Adrenal gland (tissue), 12 donors: Measurements from ENCODE around the gene CACNA1H. TPM values are rescaled to one million over a fixed set of nuclear protein-coding genes. Genes with fewer than 3 reads are reported as not detected.

Experiments
- DNase-seq, 7 donors: peaks; one replicate each; pipeline ENCODE4 v3.0.0-alpha.2; 2019 to 2020
- H3K27ac ChIP-seq, 5 donors: fragments of 200-600 bp; sonication (generic) in 4 of 5; 1 replicate in 3 of 5; 2 replicates in 2 of 5; pipeline versions ENCODE4 v1.5.1 to v1.8.0; 2016 to 2020; ENCODE audit warnings: mild to moderate bottlenecking in 1 of 5
- H3K27me3 ChIP-seq: fragments of 200-600 bp; 2 replicates; pipeline ENCODE4 v1.8.0; 2021
- H3K36me3 ChIP-seq, 2 donors: fragments of 200-600 bp; replicated peaks in 1 of 2; 1 replicate in 1 of 2; 2 replicates in 1 of 2; pipeline versions ENCODE4 v1.5.1 to v1.8.0; 2018 to 2022
- H3K4me1 ChIP-seq, 2 donors: fragments of 200-600 bp; replicated peaks in 1 of 2; 1 replicate in 1 of 2; 2 replicates in 1 of 2; pipeline versions ENCODE4 v1.5.1 to v1.8.0; 2018 to 2021
- H3K4me3 ChIP-seq, 4 donors: fragments of 200-600 bp; sonication (generic) in 3 of 4; one replicate each; pipeline ENCODE4 v1.5.1; 2016 to 2018
- H3K9me3 ChIP-seq, 3 donors: fragments of 200-600 bp; sonication (generic) in 1 of 3; replicated peaks in 1 of 3; 1 replicate in 2 of 3; 2 replicates in 1 of 3; pipeline versions ENCODE4 v1.5.1 to v1.8.0; 2016 to 2021
- CTCF ChIP-seq, 6 experiments: fragments of 450-650 bp in 4 of 6; fragments of 200-600 bp in 2 of 6; sonication (generic) in 1 of 6; IDR thresholded peaks; 1 replicate in 5 of 6; 2 replicates in 1 of 6; pipeline versions ENCODE4 v1.5.1 to v1.8.0; 2016 to 2021; ENCODE audit warnings: antibody characterized with exemption in 6 of 6, mild to moderate bottlenecking in 2 of 6, moderate library complexity in 1 of 6
- POLR2A ChIP-seq, 2 donors: fragments of 450-650 bp; IDR thresholded peaks; one replicate each; pipeline ENCODE4 v1.6.1; 2017; ENCODE audit warnings: antibody characterized with exemption in 2 of 2, mild to moderate bottlenecking in 2 of 2, moderate library complexity in 1 of 2
- WGBS, 4 donors: extraction: QIAGEN DNeasy Blood & Tissue Kit in 2 of 4; methylation state at CpG; one replicate each; pipeline versions ENCODE4 v1.1.5 to v1.1.7; 2013 to 2017; 5-methylcytosine and 5-hydroxymethylcytosine counted together
- intact Hi-C, 2 donors: fragments of 100-400 bp; cut with DNase I; formaldehyde crosslinking; loops; one replicate each; pipeline versions ENCODE4 v1.14.1 to v1.15.0; 2022 to 2023
- polyA plus RNA-seq, 3 donors: library from polyadenylated mRNA; stranded (reverse); fragments of 200-250 nt in 2 of 3; fragments of 350-450 nt in 1 of 3; fragmentation: Illumina TruSeq in 1 of 3; extraction: RNeasy Lipid Tissue Mini Kit (QIAGEN cat#74804) in 1 of 3; gene quantifications; one replicate each; pipeline ENCODE4 v1.2.3, GENCODE V29; 2013 to 2014
- total RNA-seq, 9 donors: library from RNA; depleted of rRNA in 4 of 9; stranded (reverse); fragments of >200 nt in 4 of 9; fragments of 120-200 nt in 1 of 9; fragmentation: NEBNext Ultra II Directional in 1 of 9; extraction: Animal tissue kit (Norgen Biotek cat#: 25700) in 1 of 9; gene quantifications; one replicate each; pipeline versions ENCODE4 v1.1.0 to v1.2.4, GENCODE V29; 2013 to 2023
- donor health status: healthy with polysubstance abuse.
- donor health status: Bipolar disorder and iron deficiency.
- donor health status: DM: yes; HTN: yes; CAD: no.
- donor health status: DM: no; HTN: no; CAD: no.
- donor health status: DM: no; HTN: no; CAD: no.
- donor health status: DM: yes; HTN: yes; CAD: no.

Gene CACNA1H
- total and polyA plus RNA-seq, 12 donors: 14.0 to 121 (median 34.9) TPM

GRCh38 chr16:1143761-1144450 is 9.0 kb upstream of the CACNA1H start:
- no peak overlapping the region for H3K27ac ChIP-seq
- DNase-seq: peak in 2 of 7 donors; percentile 42 to 43
- H3K9me3 ChIP-seq: no peaks in the 10 kb centered on the region
- no peaks in the 10 kb centered on the region for H3K4me1 ChIP-seq
- H3K4me3 ChIP-seq: no peak overlapping the region
- intact Hi-C loops: no loop called here
- H3K27me3 ChIP-seq: no peaks in the 10 kb centered on the region
- no peaks in the 10 kb centered on the region for H3K36me3 ChIP-seq
- TF ChIP-seq CTCF (IDR thresholded peaks at IDR 0.05): no peak
- no peak for TF ChIP-seq POLR2A (IDR thresholded peaks at IDR 0.05)
- WGBS, 4 donors: 67 to 82% (median 77%) methylated on average over 10 to 23 of the region's 23 CpGs

GRCh38 chr16:1144476-1145382 is 8.2 kb upstream of the CACNA1H start:
- 84 to 87% (median 85%) methylated on average over 25 to 46 of the region's 46 CpGs for WGBS, 4 donors
- Histone ChIP-seq H3K4me3 (no peak overlapping the region), H3K27ac (no peak overlapping the region), H3K9me3 (no peaks in the 10 kb centered on the region), H3K27me3 (no peaks in the 10 kb centered on the region), H3K4me1 (no peaks in the 10 kb centered on the region), H3K36me3 (no peaks in the 10 kb centered on the region)
- DNase-seq: no peak
- TF ChIP-seq POLR2A (IDR thresholded peaks at IDR 0.05) (no peak), CTCF (IDR thresholded peaks at IDR 0.05) (no peak)
- intact Hi-C loops: no loop called here

GRCh38 chr16:1145383-1146100 is 7.4 kb upstream of the CACNA1H start:
- no peaks in the 10 kb centered on the region for H3K9me3 ChIP-seq
- H3K27me3 ChIP-seq: no peaks in the 10 kb centered on the region
- intact Hi-C loops: no loop called here
- no peak overlapping the region for H3K4me3 ChIP-seq
- 73 to 83% (median 76%) methylated on average over 13 to 30 of the region's 30 CpGs for WGBS, 4 donors
- H3K4me1 ChIP-seq: no peaks in the 10 kb centered on the region
- TF ChIP-seq CTCF (IDR thresholded peaks at IDR 0.05) (no peak), POLR2A (IDR thresholded peaks at IDR 0.05) (no peak)
- DNase-seq: no peak
- no peaks in the 10 kb centered on the region for H3K36me3 ChIP-seq
- no peak overlapping the region for H3K27ac ChIP-seq

- Histone ChIP-seq H3K4me1 (no peaks in the 10 kb centered on the region), H3K27me3 (no peaks in the 10 kb centered on the region), H3K9me3 (no peaks in the 10 kb centered on the region), H3K36me3 (no peaks in the 10 kb centered on the region), H3K27ac (no peak overlapping the region), H3K4me3 (no peak overlapping the region)
- TF ChIP-seq CTCF (IDR thresholded peaks at IDR 0.05) (no peak), POLR2A (IDR thresholded peaks at IDR 0.05) (no peak)
- intact Hi-C loops: no loop called here
- 84 to 89% (median 88%) methylated on average over 16 of the region's 16 CpGs for WGBS, 4 donors
- DNase-seq: no peak
These were observed 6.5 kb upstream of the CACNA1H start for GRCh38 chr16:1146409-1146808.
